GM18868 (cell line): Measurements from ENCODE around the gene CACNA1G.
A peak's percentile ranks its signal among the peaks of the same experiment; 100 is the strongest.

Source experiments
- ATAC-seq: cut with Tn5 transposase; IDR thresholded peaks from one replicate; pipeline ENCODE4 v1.9.1; 2021; ENCODE audit warnings: mild to moderate bottlenecking, moderate library complexity; ENCODE audit not compliant: unreplicated experiment

The CACNA1G gene

DNA sequence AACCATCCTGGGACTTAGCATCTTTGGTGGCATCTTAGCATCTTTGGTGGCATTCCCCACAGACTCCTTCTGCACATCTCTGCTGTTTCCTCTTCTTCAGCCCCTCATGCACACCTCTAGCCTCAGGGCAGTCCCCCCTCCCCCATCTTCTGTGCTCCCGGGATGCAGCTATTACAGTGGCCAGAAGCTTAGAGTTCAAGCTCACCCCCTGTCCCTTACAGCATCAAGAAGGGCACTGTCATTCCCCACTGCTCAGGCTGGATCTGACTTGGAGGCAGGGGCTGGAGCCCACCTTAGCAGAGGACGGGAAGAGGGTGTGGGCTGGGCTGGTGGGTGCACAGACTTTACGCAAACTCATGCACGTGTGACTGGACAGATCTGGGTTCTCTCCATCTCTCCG lies 27.3 kb upstream of the CACNA1G start:
- no peak for ATAC-seq

DNA sequence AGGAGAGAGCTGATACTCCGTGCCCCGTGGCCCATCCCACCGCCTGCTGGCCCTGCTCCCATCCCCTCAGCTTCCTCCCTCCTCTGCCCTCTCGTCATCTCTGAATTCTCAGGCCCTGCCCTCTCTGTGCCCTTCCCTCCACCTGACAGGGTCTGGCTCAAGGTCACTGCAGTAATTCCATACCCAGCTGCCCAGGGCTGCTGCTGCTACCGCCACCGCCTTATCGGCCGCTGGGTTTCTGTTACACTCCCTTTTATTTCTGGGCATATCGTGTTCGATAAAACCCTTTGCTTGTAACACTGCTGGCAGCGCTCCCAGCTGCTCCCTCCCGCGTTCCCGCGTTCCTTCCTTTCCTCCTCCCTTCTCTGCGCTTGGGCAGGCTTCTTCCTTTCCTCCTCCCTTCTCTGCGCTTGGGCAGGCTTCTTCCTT lies 26.8 kb upstream of the CACNA1G start:
- ATAC-seq: no peak

DNA sequence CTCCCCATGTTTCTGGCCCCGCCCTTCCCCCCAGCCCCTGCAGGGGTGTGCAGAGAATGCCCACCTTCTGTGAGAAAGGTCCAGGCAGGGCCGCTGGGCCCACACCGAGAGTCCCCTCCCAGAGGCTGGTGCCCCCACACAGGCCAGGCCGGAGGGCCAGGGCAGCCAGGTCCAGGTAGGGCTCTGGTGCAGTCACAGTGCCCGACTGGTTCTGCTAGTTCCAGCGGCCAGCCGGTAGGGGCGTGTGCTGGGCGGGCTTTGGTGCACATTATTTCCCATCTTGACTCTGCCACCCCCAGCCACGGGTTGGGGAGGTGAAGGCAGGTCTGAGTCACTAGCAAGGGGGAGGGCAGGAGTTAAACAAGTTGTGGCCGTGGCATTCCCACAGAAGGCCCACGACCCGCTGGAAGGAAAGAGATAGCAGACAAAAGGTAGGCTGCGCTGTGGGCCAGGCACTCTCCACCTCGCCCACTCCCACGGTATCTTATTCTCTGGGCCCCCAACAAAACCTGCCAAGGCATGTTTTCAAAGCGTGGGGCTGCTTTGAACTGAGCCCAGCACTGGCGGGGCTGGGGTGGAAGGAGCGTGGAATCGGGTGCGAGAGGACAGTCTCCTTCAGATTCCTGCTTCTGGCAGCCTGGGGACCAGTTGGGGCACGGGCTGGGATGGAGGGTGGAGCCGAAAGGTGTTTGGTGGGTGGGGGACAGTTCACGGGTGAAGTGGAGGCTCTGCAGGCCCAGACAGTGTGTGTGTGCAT lies 26.1 kb upstream of the CACNA1G start:
- no peak for ATAC-seq

DNA sequence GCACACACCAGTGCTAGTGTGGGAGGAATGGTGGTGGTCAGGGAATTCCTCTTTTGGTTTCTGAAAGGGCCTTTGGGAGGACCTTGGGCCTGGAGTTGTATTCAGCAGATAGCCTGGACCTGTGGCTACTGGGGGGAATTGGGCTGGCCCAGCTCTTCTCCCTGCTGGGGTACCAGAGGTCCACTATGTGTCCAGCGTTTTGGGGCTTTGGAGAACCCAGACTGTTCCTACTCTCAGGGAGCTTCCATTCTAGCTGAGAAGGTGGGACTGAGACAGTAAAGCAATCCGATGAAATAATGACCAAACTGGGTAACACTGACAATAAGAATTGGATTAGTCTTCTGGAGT lies 25.6 kb upstream of the CACNA1G start:
- no peak for ATAC-seq

DNA sequence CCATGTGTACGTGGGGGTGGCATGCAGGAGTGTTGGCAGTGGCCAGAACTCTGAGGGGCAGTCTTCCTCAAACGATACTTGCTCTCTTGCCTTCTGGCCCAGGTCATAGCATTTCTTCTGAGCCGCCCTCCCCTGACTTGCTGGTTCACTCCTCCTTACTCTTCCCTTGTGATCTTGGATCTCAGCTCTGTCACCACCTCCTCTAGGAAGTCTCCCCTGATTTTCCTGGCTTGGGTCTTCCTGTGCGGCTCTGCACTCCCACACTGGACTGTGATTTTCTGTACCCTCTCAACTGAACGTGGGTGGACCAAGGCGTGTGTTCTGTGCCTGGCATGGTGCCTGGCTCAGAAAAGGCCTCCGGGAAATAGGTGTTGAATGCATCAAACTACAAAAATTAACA lies 25.1 kb upstream of the CACNA1G start:
- ATAC-seq: no peak

DNA sequence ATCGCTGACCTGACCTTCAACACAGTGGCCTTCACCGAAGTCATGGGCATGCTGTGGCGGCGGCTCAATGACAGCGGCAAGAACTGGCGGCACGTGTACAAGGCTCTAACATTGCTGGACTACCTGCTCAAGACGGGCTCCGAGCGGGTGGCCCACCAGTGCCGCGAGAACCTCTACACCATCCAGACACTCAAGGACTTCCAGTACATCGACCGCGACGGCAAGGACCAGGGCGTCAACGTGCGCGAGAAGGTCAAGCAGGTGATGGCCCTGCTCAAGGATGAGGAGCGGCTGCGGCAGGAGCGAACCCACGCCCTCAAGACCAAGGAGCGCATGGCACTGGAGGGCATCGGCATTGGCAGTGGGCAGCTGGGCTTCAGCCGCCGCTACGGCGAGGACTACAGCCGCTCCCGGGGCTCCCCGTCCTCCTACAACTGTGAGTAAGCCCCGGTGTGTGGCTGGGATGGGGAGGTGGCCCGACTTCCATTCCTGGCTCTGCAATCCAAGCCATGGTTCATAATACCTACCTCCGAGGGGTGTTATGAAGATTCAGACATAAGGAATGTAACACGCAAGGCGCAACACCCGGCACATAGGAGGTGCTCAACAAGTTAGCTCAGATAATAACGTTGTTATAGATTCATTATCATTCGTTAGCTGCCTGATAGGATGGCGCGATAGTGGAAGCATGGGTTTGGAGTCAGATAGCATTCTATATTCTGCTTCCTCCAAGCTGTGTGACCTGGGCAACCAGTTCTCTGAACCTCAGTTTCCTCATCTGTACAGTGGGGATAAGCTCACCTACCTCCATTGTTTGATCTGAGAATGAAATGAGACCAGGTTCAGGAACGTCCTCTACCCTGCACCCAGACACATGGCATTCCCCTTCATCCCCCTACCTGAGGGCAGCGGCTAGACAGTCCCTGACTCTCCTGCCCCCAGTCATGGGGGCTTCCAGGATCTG lies 23.6 kb upstream of the CACNA1G start:
- ATAC-seq: no peak

DNA sequence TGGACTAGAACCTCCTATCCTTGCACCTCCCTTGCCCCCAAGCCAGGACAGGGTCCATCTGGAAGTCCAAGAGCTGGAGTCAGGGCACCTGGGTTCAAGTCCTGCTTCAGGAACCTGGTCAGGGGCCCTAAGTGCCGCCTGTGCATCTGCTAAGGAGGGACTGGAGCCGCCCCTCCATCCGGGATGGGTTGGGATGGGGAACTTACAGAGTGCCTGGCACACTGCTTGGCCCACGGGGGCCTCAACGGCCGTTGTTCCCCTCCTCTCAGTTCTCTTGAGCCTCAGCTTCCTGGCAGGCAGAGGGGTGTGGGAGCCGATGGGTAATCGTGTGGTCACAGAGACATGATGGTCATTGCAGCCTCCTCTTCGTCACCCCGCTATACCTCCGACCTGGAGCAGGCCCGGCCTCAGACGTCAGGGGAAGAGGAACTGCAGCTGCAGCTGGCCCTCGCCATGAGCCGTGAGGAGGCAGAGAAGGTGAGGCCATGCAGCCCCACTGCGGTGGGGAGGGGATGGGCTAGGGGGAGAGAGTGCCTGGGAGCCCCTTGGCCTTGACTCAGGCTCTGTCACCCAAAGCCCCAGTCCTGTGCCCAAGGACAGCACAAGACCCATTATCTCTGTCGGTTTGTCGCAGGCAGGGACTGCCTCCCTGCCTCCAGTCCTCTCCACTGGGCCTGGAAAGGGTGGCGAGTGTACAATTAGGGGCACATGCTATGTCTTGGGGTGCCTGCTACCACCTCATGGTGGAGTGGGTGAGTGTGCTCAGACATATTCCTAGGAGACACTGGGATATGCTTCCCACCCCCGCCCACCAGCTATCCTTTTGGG lies 22.6 kb upstream of the CACNA1G start:
- no peak for ATAC-seq

- ATAC-seq: no peak
Observed at GRCh38 chr17:50538549-50539410, 21.7 kb upstream of the CACNA1G start.

GRCh38 chr17:50539762-50540559 lies 20.6 kb upstream of the CACNA1G start:
- no peak for ATAC-seq

DNA sequence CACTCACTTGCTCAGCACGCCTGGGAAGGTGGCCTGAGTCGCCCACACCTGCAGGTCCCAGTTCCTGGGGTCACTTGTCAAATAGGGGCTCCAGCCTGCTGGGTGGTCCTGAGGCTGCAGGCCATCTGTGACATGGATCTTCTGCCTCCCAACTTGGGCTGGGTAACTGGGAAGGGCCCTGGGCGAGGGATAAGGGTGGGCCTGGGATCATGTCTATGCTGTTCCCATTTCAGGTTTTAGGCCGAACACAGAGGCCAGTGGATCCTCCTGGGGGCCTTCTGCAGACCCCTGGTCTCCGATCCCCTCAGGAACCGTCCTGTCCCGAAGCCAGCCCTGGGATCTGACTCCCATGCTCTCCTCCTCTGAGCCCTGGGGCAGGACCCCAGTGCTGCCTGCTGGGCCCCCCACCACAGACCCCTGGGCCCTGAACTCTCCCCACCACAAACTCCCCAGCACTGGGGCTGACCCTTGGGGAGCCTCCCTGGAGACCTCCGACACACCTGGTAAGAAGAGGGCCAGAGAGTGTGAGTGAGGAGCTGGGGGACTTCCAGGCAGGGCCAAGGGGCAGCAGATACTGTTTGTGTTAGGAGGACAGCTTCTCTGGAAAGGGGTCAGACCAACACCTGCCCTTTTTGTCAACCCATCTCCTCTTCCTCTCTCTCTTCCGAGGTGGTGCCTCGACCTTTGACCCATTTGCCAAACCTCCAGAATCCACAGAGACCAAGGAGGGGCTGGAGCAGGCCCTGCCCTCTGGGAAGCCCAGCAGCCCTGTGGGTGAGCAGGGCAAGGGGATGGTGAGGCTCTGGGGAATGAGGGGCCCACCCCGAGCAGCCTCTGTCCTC lies 19.7 kb upstream of the CACNA1G start:
- ATAC-seq: no peak

- ATAC-seq: no peak
Observed at GRCh38 chr17:50541402-50541715, 19.2 kb upstream of the CACNA1G start.

- ATAC-seq: peak; percentile 80
Observed at GRCh38 chr17:50541716-50542688, 18.5 kb upstream of the CACNA1G start.

GRCh38 chr17:50542795-50543774 lies 17.4 kb upstream of the CACNA1G start:
- ATAC-seq: no peak

DNA sequence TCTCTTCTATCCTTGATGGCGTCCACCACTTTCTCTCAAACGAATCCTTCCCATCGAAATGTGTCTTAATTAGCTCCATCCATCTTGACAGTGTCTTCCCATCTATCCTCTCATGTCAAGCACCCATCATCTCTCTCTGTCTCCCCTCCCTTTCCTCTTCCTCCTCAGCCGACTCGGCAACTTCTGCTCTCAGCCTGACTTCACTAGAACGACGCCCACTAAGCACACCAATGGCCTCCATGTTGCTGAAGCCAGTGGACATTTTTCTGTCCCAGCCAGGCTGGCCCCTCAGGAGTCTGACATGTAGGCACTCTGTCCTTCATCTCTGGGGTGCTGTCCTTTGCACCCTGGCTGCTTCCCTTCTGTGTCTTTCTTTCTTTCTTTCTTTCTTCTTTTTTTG lies 16.0 kb upstream of the CACNA1G start:
- no peak for ATAC-seq

DNA sequence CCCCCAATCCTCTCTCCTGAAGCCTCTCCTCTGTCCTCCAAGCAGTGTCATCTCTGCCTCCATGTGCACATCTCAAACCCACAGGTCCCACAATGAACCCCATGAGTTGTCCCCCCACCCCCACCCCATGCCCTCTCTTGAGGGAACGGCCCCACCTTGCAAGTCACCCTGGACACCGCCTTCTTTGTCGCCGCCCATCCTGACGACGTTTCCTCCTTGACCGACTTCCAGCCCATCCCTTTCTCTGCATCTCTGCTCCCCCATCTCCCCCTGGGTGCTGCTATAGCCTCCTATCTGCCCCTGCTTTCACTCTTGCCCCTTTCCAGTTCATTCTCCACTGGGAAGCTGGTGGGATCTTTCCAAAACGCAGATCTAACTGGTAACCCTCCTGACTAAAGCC lies 15.2 kb upstream of the CACNA1G start:
- no peak for ATAC-seq

DNA sequence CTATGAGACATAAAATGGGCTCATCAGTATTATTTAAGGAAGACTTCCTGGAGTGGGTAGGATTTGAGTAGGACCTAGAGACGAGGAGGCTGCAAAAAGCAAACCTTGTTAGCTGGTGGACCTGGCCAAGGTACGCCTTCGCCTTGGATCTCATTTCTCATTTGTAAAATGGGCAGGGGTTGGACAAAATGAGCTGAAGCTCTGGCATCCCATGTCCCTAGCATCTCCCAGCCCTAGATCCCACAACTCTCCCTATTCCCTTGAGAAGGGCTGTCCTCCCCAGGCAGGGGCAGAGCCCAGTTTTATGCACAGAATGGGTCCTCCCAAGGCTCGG lies 13.8 kb upstream of the CACNA1G start:
- no peak for ATAC-seq
